Liver (tissue), 9 donors: ENCODE measurements around the gene THG1L. TPM values are rescaled to one million over a fixed set of nuclear protein-coding genes. Genes with fewer than 3 reads are reported as not detected.

Experiments used
- DNase-seq: peaks from one replicate; pipeline ENCODE4 v3.0.0-alpha.2; 2017; ENCODE audit warnings: low spot score
- H3K27ac ChIP-seq, 2 donors: one replicate each; pipeline ENCODE4 v1.7.0; 2013; ENCODE audit warnings: inconsistent platforms in 2 of 2, low read length in 2 of 2, control low read depth in 1 of 2, low read depth in 1 of 2, mild to moderate bottlenecking in 1 of 2
- H3K27me3 ChIP-seq, 4 donors: one replicate each; pipeline versions ENCODE4 v1.6.1 to v1.7.0; 2013; ENCODE audit warnings: low read length in 3 of 4, inconsistent platforms in 1 of 4, mild to moderate bottlenecking in 1 of 4, moderate library complexity in 1 of 4; ENCODE audit not compliant: control insufficient read depth in 4 of 4, insufficient read depth in 4 of 4
- H3K36me3 ChIP-seq, 4 donors: one replicate each; pipeline versions ENCODE4 v1.6.1 to v1.7.0; 2013; ENCODE audit warnings: low read length in 3 of 4, mild to moderate bottlenecking in 3 of 4, low read depth in 1 of 4, moderate library complexity in 1 of 4; ENCODE audit not compliant: control insufficient read depth in 4 of 4, insufficient read depth in 3 of 4
- H3K4me1 ChIP-seq, 4 donors: one replicate each; pipeline versions ENCODE4 v1.6.1 to v1.7.0; 2013; ENCODE audit warnings: low read length in 3 of 4, mild to moderate bottlenecking in 3 of 4, moderate library complexity in 1 of 4; ENCODE audit not compliant: control insufficient read depth in 4 of 4, insufficient read depth in 4 of 4
- H3K4me3 ChIP-seq, 3 donors: one replicate each; pipeline versions ENCODE4 v1.6.1 to v1.7.0; 2013; ENCODE audit warnings: low read length in 3 of 3, control low read depth in 1 of 3, low read depth in 1 of 3, mild to moderate bottlenecking in 1 of 3
- H3K9ac ChIP-seq, 2 donors: one replicate each; pipeline ENCODE4 v1.7.0; 2013; ENCODE audit warnings: low read length in 2 of 2, mild to moderate bottlenecking in 2 of 2, moderate library complexity in 2 of 2, control low read depth in 1 of 2, low read depth in 1 of 2
- H3K9me3 ChIP-seq, 4 donors: one replicate each; pipeline versions ENCODE4 v1.6.1 to v1.7.0; 2013; ENCODE audit warnings: low read length in 3 of 4; ENCODE audit not compliant: control insufficient read depth in 4 of 4
- EGR1 ChIP-seq, 2 donors: IDR thresholded peaks; 2 replicates each; pipeline ENCODE4 v1.6.1; 2016 to 2018; ENCODE audit warnings: antibody characterized with exemption in 2 of 2, low read depth in 2 of 2
- FOXA1 ChIP-seq: IDR thresholded peaks from 2 replicates; pipeline ENCODE4 v1.6.1; 2016; ENCODE audit warnings: antibody characterized with exemption
- FOXA2 ChIP-seq: IDR thresholded peaks from 2 replicates; pipeline ENCODE4 v1.6.1; 2016; ENCODE audit warnings: antibody characterized with exemption
- GABPA ChIP-seq, 2 donors: IDR thresholded peaks in 1 of 2; conservative IDR thresholded peaks in 1 of 2; 2 replicates each; pipeline ENCODE4 v1.6.1; 2016; ENCODE audit warnings: antibody characterized with exemption in 2 of 2, mild to moderate bottlenecking in 1 of 2, moderate library complexity in 1 of 2
- HNF4A ChIP-seq, 2 donors: conservative IDR thresholded peaks; 2 replicates each; pipeline ENCODE4 v1.6.1; 2016; ENCODE audit warnings: antibody characterized with exemption in 2 of 2, mild to moderate bottlenecking in 2 of 2
- JUND ChIP-seq, 2 donors: IDR thresholded peaks; 2 replicates each; pipeline ENCODE4 v1.6.1; 2016; ENCODE audit warnings: antibody characterized with exemption in 2 of 2
- MAX ChIP-seq: IDR thresholded peaks from 2 replicates; pipeline ENCODE4 v1.6.1; 2016; ENCODE audit warnings: antibody characterized with exemption
- NR2F2 ChIP-seq: IDR thresholded peaks from 2 replicates; pipeline ENCODE4 v1.6.1; 2016; ENCODE audit warnings: antibody characterized with exemption
- REST ChIP-seq: IDR thresholded peaks from 2 replicates; pipeline ENCODE4 v1.6.1; 2016; ENCODE audit warnings: antibody characterized with exemption, mild to moderate bottlenecking
- RXRA ChIP-seq, 2 donors: IDR thresholded peaks; 2 replicates each; pipeline ENCODE4 v1.6.1; 2017 to 2018; ENCODE audit warnings: antibody characterized with exemption in 2 of 2, mild to moderate bottlenecking in 1 of 2
- YY1 ChIP-seq: IDR thresholded peaks from 2 replicates; pipeline ENCODE4 v1.6.1; 2016; ENCODE audit warnings: antibody characterized with exemption, mild to moderate bottlenecking
- ZBTB33 ChIP-seq: IDR thresholded peaks from 2 replicates; pipeline ENCODE4 v1.6.1; 2016; ENCODE audit warnings: antibody characterized with exemption
- WGBS: extraction: QIAGEN DNeasy Blood & Tissue Kit; methylation state at CpG from one replicate; pipeline ENCODE4 v1.1.7; 2013; 5-methylcytosine and 5-hydroxymethylcytosine counted together
- polyA plus RNA-seq, 2 donors: library from polyadenylated mRNA; stranded (reverse) in 1 of 2; unstranded in 1 of 2; fragments of 200-250 nt in 1 of 2; fragments of >200 nt in 1 of 2; fragmentation: Nextera tagmentation in 1 of 2; extraction: Ambion mirVana in 1 of 2; gene quantifications; one replicate each; pipeline versions ENCODE4 v1.2.1 to v1.2.3, GENCODE V29; 2013 to 2015
- total RNA-seq, 2 donors: library from RNA; depleted of rRNA; stranded (reverse); fragments of >200 nt; gene quantifications; one replicate each; pipeline ENCODE4 v1.2.3, GENCODE V29; 2014
- donor health status: healthy.
- donor health status: healthy.
- donor health status: healthy.
- donor health status: healthy.
- donor health status: healthy.

Gene THG1L
- total and polyA plus RNA-seq, 4 donors = 3.9 to 12.6 (median 5.3) TPM

- H3K4me3 ChIP-seq = no peak overlapping the region
- 89% methylated on average over 4 of the region's 4 CpGs for WGBS
- H3K4me1 ChIP-seq = peaks cover 2 to 17% (median 14%) of the 10 kb centered on the region in 4 donors
These were observed 13.8 kb downstream of the THG1L start for GRCh38 chr5:157745041-157745456.

GRCh38 chr5:157747173-157747740 is 16.0 kb downstream of the THG1L start:
- no peaks in the 10 kb centered on the region for H3K9me3 ChIP-seq
- no peak overlapping the region for H3K4me3 ChIP-seq
- peaks cover 0 to 4% (median under 1%) of the 10 kb centered on the region in 4 donors for H3K36me3 ChIP-seq
- no peak overlapping the region for H3K27ac ChIP-seq
- 94% methylated on average over 6 of the region's 6 CpGs for WGBS
- no peaks in the 10 kb centered on the region for H3K27me3 ChIP-seq
- no peak overlapping the region for H3K9ac ChIP-seq
- TF ChIP-seq REST (no peak), FOXA1 (no peak), NR2F2 (no peak), YY1 (no peak), GABPA (IDR thresholded peaks at IDR 0.05 in 1 of 2, conservative IDR thresholded peaks at IDR 0.05 in 1 of 2) (no peak), JUND (IDR thresholded peaks at IDR 0.05) (no peak), FOXA2 (no peak), ZBTB33 (no peak)
- no peak for DNase-seq
- peaks cover 5 to 28% (median 18%) of the 10 kb centered on the region in 4 donors for H3K4me1 ChIP-seq

More at GRCh38 chr5:157745041-157745456, 13.8 kb downstream of the THG1L start:
- Histone ChIP-seq H3K9ac (no peak overlapping the region), H3K9me3 (no peaks in the 10 kb centered on the region), H3K36me3 (no peaks in the 10 kb centered on the region), H3K27me3 (no peaks in the 10 kb centered on the region), H3K27ac (no peak overlapping the region)
- TF ChIP-seq YY1 (no peak), NR2F2 (no peak), HNF4A (conservative IDR thresholded peaks at IDR 0.05) (no peak), ZBTB33 (no peak), MAX (no peak), EGR1 (IDR thresholded peaks at IDR 0.05; ENCODE audit: low read depth in 2 of 2) (no peak), RXRA (IDR thresholded peaks at IDR 0.05) (no peak), JUND (IDR thresholded peaks at IDR 0.05) (no peak), GABPA (IDR thresholded peaks at IDR 0.05 in 1 of 2, conservative IDR thresholded peaks at IDR 0.05 in 1 of 2) (no peak)
- DNase-seq = no peak
